Activated naive CD8-positive, alpha-beta T cell treated with anti-CD3 and anti-CD28 coated beads for 36 hours (primary cell): Measurements from ENCODE around the gene ZNF443. TPM values are rescaled to one million over a fixed set of nuclear protein-coding genes. Genes with fewer than 3 reads are reported as not detected.

ENCODE experiments used
- DNase-seq: peaks from one replicate; pipeline ENCODE4 v3.0.0; 2021
- H3K27ac Mint-ChIP-seq: one replicate; pipeline ENCODE4 v1.8.0; 2022; ENCODE audit warnings: mild to moderate bottlenecking, moderate library complexity, mixed read lengths
- H3K27me3 Mint-ChIP-seq: one replicate; pipeline ENCODE4 v1.8.0; 2022; ENCODE audit warnings: mild to moderate bottlenecking, mixed read lengths
- H3K36me3 Mint-ChIP-seq: one replicate; pipeline ENCODE4 v1.8.0; 2021; ENCODE audit warnings: mild to moderate bottlenecking, mixed read lengths
- H3K4me1 Mint-ChIP-seq: one replicate; pipeline ENCODE4 v1.8.0; 2021; ENCODE audit warnings: mixed read lengths
- H3K4me3 Mint-ChIP-seq: one replicate; pipeline ENCODE4 v1.8.0; 2022; ENCODE audit warnings: mild to moderate bottlenecking, moderate library complexity, mixed read lengths
- H3K9me3 Mint-ChIP-seq: one replicate; pipeline ENCODE4 v1.8.0; 2022; ENCODE audit warnings: mixed read lengths
- total RNA-seq, 2 experiments: library from RNA; stranded (reverse); gene quantifications; one replicate each; pipeline ENCODE4 v1.2.3, GENCODE V29; 2021

The ZNF443 gene
- total RNA-seq, 2 experiments from 2014 or later = 2.7 to 3.6 TPM

GRCh38 chr19:12379732-12380443, 60.9 kb downstream of the ZNF443 start:
- H3K27ac Mint-ChIP-seq = no peak overlapping the region
- no peaks in the 10 kb centered on the region for H3K4me1 Mint-ChIP-seq
- no peaks in the 10 kb centered on the region for H3K27me3 Mint-ChIP-seq
- H3K36me3 Mint-ChIP-seq = peaks cover 57% of the 10 kb centered on the region
- no peak for DNase-seq
- H3K4me3 Mint-ChIP-seq = no peak overlapping the region
- peaks cover 51% of the 10 kb centered on the region for H3K9me3 Mint-ChIP-seq

Other genes with a start within 250 kb of the ZNF443 start
- 1 to 10 TPM; 5.6 to 6.6 TPM for gene ZNF44, start 146.1 kb downstream of the ZNF443 start, total RNA-seq
- 1 to 10 TPM; 2.8 to 4.5 TPM for gene ZNF563, start 107.4 kb downstream of the ZNF443 start, total RNA-seq
- gene ZNF442, start 75.3 kb downstream of the ZNF443 start, total RNA-seq = 1 to 10 TPM; 1.3 to 1.7 TPM
- 1 to 10 TPM; 2.6 to 3.0 TPM for gene ZNF799, start 39.8 kb downstream of the ZNF443 start, total RNA-seq
- 1 to 10 TPM; 1.7 to 1.8 TPM for gene ZNF709, start 43.8 kb upstream of the ZNF443 start, total RNA-seq
- gene ZNF564, start 110.5 kb upstream of the ZNF443 start, total RNA-seq = 1 to 10 TPM; 6.0 to 6.4 TPM
- gene ZNF490, start 169.8 kb upstream of the ZNF443 start, total RNA-seq = 1 to 10 TPM; 7.7 to 9.2 TPM
- gene ZNF791, start 169.9 kb upstream of the ZNF443 start, total RNA-seq = 10 to 100 TPM; 14.6 to 15.1 TPM
- 100 to 1,000 TPM; 111 to 122 TPM for gene MAN2B1, start 225.7 kb upstream of the ZNF443 start, total RNA-seq
- 10 to 100 TPM; 25.7 to 26.8 TPM for gene WDR83, start 225.8 kb upstream of the ZNF443 start, total RNA-seq
- 10 to 100 TPM; 92.9 to 99.9 TPM for gene DHPS, start 240.9 kb upstream of the ZNF443 start, total RNA-seq
- not detected for gene GNG14, start 247.0 kb upstream of the ZNF443 start, total RNA-seq